Measurements from ENCODE around the gene SLC46A2.

- TF ChIP-seq CTCF (IDR thresholded peaks at IDR 0.05) (no peak), POLR2A (IDR thresholded peaks at IDR 0.05) (no peak), EP300 (IDR thresholded peaks at IDR 0.05; ENCODE audit: low read depth) (no peak)
These were observed 10.0 kb downstream of the SLC46A2 start for GRCh38 chr9:112880650-112881049.

Measured in transverse colon (tissue), 3 donors.